ENCODE results near the gene IRF2BP2.

DNA sequence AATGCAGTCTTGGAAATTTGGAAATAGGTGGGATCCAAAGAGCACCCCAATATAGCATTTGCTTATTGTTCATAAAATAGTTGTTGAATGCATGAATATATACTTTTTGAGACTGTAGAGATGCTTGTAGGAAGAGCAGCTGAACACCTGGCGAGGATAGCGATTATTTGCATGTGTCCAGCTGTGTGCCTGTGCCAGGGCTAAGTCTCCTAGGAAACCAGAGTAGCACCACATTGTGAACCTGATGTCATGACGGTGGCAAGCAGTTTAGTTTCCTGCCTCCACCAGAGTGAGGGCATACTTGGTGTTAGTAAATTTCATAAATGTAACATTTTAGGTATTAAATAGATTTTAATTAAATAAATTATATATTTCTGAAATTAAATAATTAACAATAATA, 37.3 kb upstream of the IRF2BP2 start:
- TF ChIP-seq, protein P1, sequence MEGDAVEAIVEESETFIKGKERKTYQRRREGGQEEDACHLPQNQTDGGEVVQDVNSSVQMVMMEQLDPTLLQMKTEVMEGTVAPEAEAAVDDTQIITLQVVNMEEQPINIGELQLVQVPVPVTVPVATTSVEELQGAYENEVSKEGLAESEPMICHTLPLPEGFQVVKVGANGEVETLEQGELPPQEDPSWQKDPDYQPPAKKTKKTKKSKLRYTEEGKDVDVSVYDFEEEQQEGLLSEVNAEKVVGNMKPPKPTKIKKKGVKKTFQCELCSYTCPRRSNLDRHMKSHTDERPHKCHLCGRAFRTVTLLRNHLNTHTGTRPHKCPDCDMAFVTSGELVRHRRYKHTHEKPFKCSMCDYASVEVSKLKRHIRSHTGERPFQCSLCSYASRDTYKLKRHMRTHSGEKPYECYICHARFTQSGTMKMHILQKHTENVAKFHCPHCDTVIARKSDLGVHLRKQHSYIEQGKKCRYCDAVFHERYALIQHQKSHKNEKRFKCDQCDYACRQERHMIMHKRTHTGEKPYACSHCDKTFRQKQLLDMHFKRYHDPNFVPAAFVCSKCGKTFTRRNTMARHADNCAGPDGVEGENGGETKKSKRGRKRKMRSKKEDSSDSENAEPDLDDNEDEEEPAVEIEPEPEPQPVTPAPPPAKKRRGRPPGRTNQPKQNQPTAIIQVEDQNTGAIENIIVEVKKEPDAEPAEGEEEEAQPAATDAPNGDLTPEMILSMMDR (conservative IDR thresholded peaks at IDR 0.05) = no peak
- no peak for TF ChIP-seq EZH2 (IDR thresholded peaks at IDR 0.05; ENCODE audit: low read depth)

Measured in PC-9 (cell line).